ENCODE data around the gene SSH2. TPM values are rescaled to one million over a fixed set of nuclear protein-coding genes. Genes with fewer than 3 reads are reported as not detected.

SSH2 gene
- total and polyA plus RNA-seq, 2 donors (not counting 1 experiment from before 2014, with no cell fraction given) = 51.5 to 183 TPM

DNA sequence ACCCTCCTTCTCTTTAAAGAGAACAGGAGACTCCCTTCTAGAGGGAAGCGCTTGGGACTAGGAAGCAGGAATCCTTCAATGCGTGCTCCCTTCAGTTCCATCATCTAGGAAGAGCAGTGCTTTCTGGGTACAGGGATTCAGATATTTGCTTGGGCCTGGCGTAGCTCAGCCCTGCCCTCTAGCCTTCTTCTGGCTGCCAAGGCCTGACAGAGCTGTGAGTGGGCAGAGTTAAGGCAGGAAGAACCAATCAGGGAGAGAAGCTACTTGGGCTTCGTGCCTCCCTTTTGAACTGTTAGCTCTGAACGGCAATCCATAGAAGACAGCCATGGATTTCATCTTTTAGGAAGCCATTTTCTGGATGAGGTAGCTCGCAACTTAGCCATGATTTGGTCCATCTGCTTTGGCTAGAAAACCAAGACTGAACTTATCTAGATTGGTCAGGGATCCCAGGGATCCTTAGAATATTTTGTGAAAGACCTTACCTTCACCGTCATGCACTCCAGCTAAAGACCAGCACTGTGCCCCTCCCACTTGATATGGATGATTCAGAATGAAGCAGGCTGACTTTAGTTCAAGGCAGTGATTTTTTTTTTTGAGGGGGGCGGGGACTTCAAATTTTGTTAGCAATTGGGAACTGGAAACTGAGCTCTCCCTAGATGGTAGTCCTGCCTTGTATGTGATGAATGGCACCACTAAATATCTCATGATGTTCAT is 304.8 kb downstream of the SSH2 start:
- no peaks in the 10 kb centered on the region for H3K27me3 Mint-ChIP-seq
- POLR2A ChIA-PET = no interaction called here

DNA sequence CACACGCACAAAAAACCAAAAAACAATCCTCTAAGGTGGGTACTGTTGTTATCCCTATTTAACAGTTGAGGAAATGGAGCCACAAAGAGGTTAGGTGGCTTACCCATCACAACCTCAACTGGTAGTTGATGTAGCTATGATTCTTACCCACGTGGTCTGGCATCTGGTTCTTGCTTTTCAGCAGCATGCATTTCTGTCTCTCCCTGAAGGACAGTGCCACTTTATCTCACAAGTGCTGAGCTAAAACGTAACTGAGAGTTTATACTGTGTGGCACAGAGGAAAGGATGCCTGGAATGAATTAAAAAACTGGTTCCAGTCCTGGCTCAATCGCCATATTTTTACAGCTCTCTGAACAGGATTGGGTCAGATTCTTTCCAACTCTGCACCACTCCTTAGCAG is 305.4 kb downstream of the SSH2 start:
- peaks cover 0 to 11% of the 10 kb centered on the region in 2 experiments for H3K36me3 ChIP-seq (replicated peaks in 1 of 2; ENCODE audit: control extremely low read depth in 1 of 2, control insufficient read depth in 1 of 2, extremely low read depth in 1 of 2, insufficient read depth in 2 of 2, low read length in 1 of 2)
- H3K9me3 ChIP-seq (ENCODE audit: control extremely low read depth in 1 of 3, control insufficient read depth in 2 of 3, insufficient read depth in 1 of 3, low read length in 2 of 3) = no peaks in the 10 kb centered on the region
- intact Hi-C loops (cut with micrococcal nuclease) = no loop called here
- H3K9ac ChIP-seq (ENCODE audit: low read length) = no peak overlapping the region
- peaks cover 11 to 16% of the 10 kb centered on the region in 2 donors for H3K4me1 ChIP-seq (ENCODE audit: control insufficient read depth in 2 of 2, insufficient read depth in 2 of 2, low read length in 2 of 2)
- no peak for TF ChIP-seq EZH2 (IDR thresholded peaks at IDR 0.05; ENCODE audit: borderline replicate concordance, insufficient read depth, low read depth, low read length, poor library complexity, severe bottlenecking)
- TF ChIP-seq, protein P1, sequence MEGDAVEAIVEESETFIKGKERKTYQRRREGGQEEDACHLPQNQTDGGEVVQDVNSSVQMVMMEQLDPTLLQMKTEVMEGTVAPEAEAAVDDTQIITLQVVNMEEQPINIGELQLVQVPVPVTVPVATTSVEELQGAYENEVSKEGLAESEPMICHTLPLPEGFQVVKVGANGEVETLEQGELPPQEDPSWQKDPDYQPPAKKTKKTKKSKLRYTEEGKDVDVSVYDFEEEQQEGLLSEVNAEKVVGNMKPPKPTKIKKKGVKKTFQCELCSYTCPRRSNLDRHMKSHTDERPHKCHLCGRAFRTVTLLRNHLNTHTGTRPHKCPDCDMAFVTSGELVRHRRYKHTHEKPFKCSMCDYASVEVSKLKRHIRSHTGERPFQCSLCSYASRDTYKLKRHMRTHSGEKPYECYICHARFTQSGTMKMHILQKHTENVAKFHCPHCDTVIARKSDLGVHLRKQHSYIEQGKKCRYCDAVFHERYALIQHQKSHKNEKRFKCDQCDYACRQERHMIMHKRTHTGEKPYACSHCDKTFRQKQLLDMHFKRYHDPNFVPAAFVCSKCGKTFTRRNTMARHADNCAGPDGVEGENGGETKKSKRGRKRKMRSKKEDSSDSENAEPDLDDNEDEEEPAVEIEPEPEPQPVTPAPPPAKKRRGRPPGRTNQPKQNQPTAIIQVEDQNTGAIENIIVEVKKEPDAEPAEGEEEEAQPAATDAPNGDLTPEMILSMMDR (IDR thresholded peaks at IDR 0.05) = no peak
- no peak overlapping the region for H3K4me2 ChIP-seq (replicated peaks; ENCODE audit: low read depth, low read length, poor library complexity, severe bottlenecking)
- WGBS (ENCODE audit: insufficient coverage) = no CpG with 5 or more reads among the region's 4 CpGs
- peaks cover 39% of the 10 kb centered on the region for H3K4me1 Mint-ChIP-seq
- no peaks in the 10 kb centered on the region for H3K27me3 Mint-ChIP-seq
- POLR2A ChIA-PET = interaction anchor here (0.6 kb wide), 1 partner anchor 55 kb away, joined by 4 read pairs; no protein-coding TSS in a partner anchor
- no peak overlapping the region for H3K27ac ChIP-seq (ENCODE audit: low read length in 2 of 2)
- H3K4me3 Mint-ChIP-seq = no peak overlapping the region
- no peak overlapping the region for H3K4me3 ChIP-seq (ENCODE audit: control extremely low read depth in 1 of 5, extremely low read depth in 1 of 5, insufficient read depth in 1 of 5, low read depth in 2 of 5, low read length in 4 of 5)
- CTCF ChIA-PET = interaction anchor here (1.2 to 2.1 kb wide), 9 partner anchors 7 to 307 kb away, joined by 3 to 6 read pairs (median 5); no protein-coding TSS in a partner anchor
- H3K27me3 ChIP-seq (replicated peaks in 1 of 4; ENCODE audit: control extremely low read depth in 1 of 4, control insufficient read depth in 3 of 4, insufficient read depth in 4 of 4, low read length in 3 of 4) = no peaks in the 10 kb centered on the region
- H2AFZ ChIP-seq (ENCODE audit: insufficient read depth, low read depth, low read length, poor library complexity, severe bottlenecking) = no peak overlapping the region
- H3K79me2 ChIP-seq (ENCODE audit: control insufficient read depth, insufficient read depth, low read length) = no peaks in the 10 kb centered on the region
- H3K27ac Mint-ChIP-seq = peak overlapping the region; percentile 37
- no peak for DNase-seq
- no peaks in the 10 kb centered on the region for H3K9me3 Mint-ChIP-seq (ENCODE audit: insufficient read depth)
- ATAC-seq (ENCODE audit: low read depth) = no peak
- H4K20me1 ChIP-seq (ENCODE audit: control insufficient read depth, insufficient read depth, low read length, poor library complexity, severe bottlenecking) = peaks cover 32% of the 10 kb centered on the region

More for the DNA sequence above, 304.8 kb downstream of the SSH2 start:
- ATAC-seq (ENCODE audit: low read depth) = no peak
- intact Hi-C loops (cut with micrococcal nuclease) = no loop called here
- CTCF ChIA-PET = interaction anchor here (0.6 to 2.1 kb wide), 11 partner anchors 8 to 306 kb away, joined by 3 to 7 read pairs (median 5); no protein-coding TSS in a partner anchor
- no peak for DNase-seq
- H4K20me1 ChIP-seq (ENCODE audit: control insufficient read depth, insufficient read depth, low read length, poor library complexity, severe bottlenecking) = peaks cover 32% of the 10 kb centered on the region
- H3K36me3 ChIP-seq (replicated peaks in 1 of 2; ENCODE audit: control extremely low read depth in 1 of 2, control insufficient read depth in 1 of 2, extremely low read depth in 1 of 2, insufficient read depth in 2 of 2, low read length in 1 of 2) = peaks cover 0 to 11% of the 10 kb centered on the region in 2 experiments
- no peaks in the 10 kb centered on the region for H3K79me2 ChIP-seq (ENCODE audit: control insufficient read depth, insufficient read depth, low read length)
- H3K9ac ChIP-seq (ENCODE audit: low read length) = no peak overlapping the region
- no peaks in the 10 kb centered on the region for H3K27me3 ChIP-seq (replicated peaks in 1 of 4; ENCODE audit: control extremely low read depth in 1 of 4, control insufficient read depth in 3 of 4, insufficient read depth in 4 of 4, low read length in 3 of 4)
- Mint-ChIP-seq H3K27ac (peak overlapping the region; percentile 10), H3K4me1 (peaks cover 39% of the 10 kb centered on the region), H3K4me3 (no peak overlapping the region), H3K9me3 (ENCODE audit: insufficient read depth) (no peaks in the 10 kb centered on the region)
- WGBS (ENCODE audit: insufficient coverage) = 93% methylated on average over 4 of the region's 8 CpGs
- TF ChIP-seq EZH2 (IDR thresholded peaks at IDR 0.05; ENCODE audit: borderline replicate concordance, insufficient read depth, low read depth, low read length, poor library complexity, severe bottlenecking) = no peak
- TF ChIP-seq, protein P1 (IDR thresholded peaks at IDR 0.05) = no peak
- H2AFZ ChIP-seq (ENCODE audit: insufficient read depth, low read depth, low read length, poor library complexity, severe bottlenecking) = no peak overlapping the region
- H3K4me1 ChIP-seq (ENCODE audit: control insufficient read depth in 2 of 2, insufficient read depth in 2 of 2, low read length in 2 of 2) = peaks cover 11 to 16% of the 10 kb centered on the region in 2 donors
- H3K9me3 ChIP-seq (ENCODE audit: control extremely low read depth in 1 of 3, control insufficient read depth in 2 of 3, insufficient read depth in 1 of 3, low read length in 2 of 3) = no peaks in the 10 kb centered on the region
- H3K4me3 ChIP-seq (ENCODE audit: control extremely low read depth in 1 of 5, extremely low read depth in 1 of 5, insufficient read depth in 1 of 5, low read depth in 2 of 5, low read length in 4 of 5) = no peak overlapping the region
- H3K4me2 ChIP-seq (replicated peaks; ENCODE audit: low read depth, low read length, poor library complexity, severe bottlenecking) = no peak overlapping the region
- H3K27ac ChIP-seq (ENCODE audit: low read length in 2 of 2) = no peak overlapping the region

Measured in B cell (primary cell).